Activated T-helper 9 cell treated with anti-CD3 and anti-CD28 coated beads, Interleukin-2, amount 50 U/mL, for 16 hours (primary cell): ENCODE measurements around the gene TNFRSF13B.
"Not testable (repeated sequence)": the region's sequence is repeated elsewhere in the genome, so short reads cannot be mapped to it uniquely, and the experiment has no call there.

Experiments used
- DNase-seq: peaks from one replicate; pipeline ENCODE4 v3.0.0-alpha.2; 2020; ENCODE audit warnings: low read depth

The TNFRSF13B gene

GRCh38 chr17:17004997-17005614, 33.2 kb upstream of the TNFRSF13B start:
- DNase-seq: not testable (repeated sequence)

GRCh38 chr17:17004251-17004996, 32.5 kb upstream of the TNFRSF13B start:
- no peak for DNase-seq

GRCh38 chr17:17002731-17003715, 31.1 kb upstream of the TNFRSF13B start:
- not testable (repeated sequence) for DNase-seq

- DNase-seq: peak; percentile 65
These were observed 30.1 kb upstream of the TNFRSF13B start for GRCh38 chr17:17001874-17002520.

GRCh38 chr17:17001076-17001777, 29.3 kb upstream of the TNFRSF13B start:
- DNase-seq: no peak

- no peak for DNase-seq
These were observed 28.2 kb upstream of the TNFRSF13B start for GRCh38 chr17:16999931-17000625.

- DNase-seq: peak; percentile 61
These were observed 25.9 kb upstream of the TNFRSF13B start for GRCh38 chr17:16997514-16998429.

GRCh38 chr17:16996726-16997125, 24.8 kb upstream of the TNFRSF13B start:
- not testable (repeated sequence) for DNase-seq

- DNase-seq: no peak
These were observed 24.0 kb upstream of the TNFRSF13B start for GRCh38 chr17:16995930-16996329.

- no peak for DNase-seq
These were observed 22.7 kb upstream of the TNFRSF13B start for GRCh38 chr17:16994631-16995030.

GRCh38 chr17:16991349-16992009, 19.6 kb upstream of the TNFRSF13B start:
- DNase-seq: peak; percentile 70

- no peak for DNase-seq
These were observed 18.3 kb upstream of the TNFRSF13B start for GRCh38 chr17:16989953-16990860.

- DNase-seq: no peak
These were observed 17.5 kb upstream of the TNFRSF13B start for GRCh38 chr17:16989230-16989952.

- no peak for DNase-seq
These were observed 16.9 kb upstream of the TNFRSF13B start for GRCh38 chr17:16988749-16989229.

- DNase-seq: peak; percentile 37
These were observed 16.1 kb upstream of the TNFRSF13B start for GRCh38 chr17:16987830-16988601.
